ENCODE measurements around the gene ANO9.

Gene ANO9

GRCh38 chr11:441418-442274, at the start of gene ANO9:
TSS of gene ANO9 (minus strand) at chr11:442011. CDS start at chr11:441926, 85 bp downstream.
- peak; percentile 66 for DNase-seq

- no peak for DNase-seq
These were observed 49.5 kb upstream of the ANO9 start for GRCh38 chr11:491358-491757.

- no peak for DNase-seq
These were observed 49.1 kb upstream of the ANO9 start for GRCh38 chr11:490930-491260.

- DNase-seq, result no peak
These were observed 48.5 kb upstream of the ANO9 start for GRCh38 chr11:490186-490929.

GRCh38 chr11:489610-490185, 47.9 kb upstream of the ANO9 start:
- DNase-seq, result no peak

- DNase-seq, result no peak
These were observed 47.2 kb upstream of the ANO9 start for GRCh38 chr11:488992-489391.

- no peak for DNase-seq
These were observed 46.8 kb upstream of the ANO9 start for GRCh38 chr11:488579-488978.

GRCh38 chr11:488062-488461, 46.3 kb upstream of the ANO9 start:
- no peak for DNase-seq

GRCh38 chr11:487571-488021, 45.8 kb upstream of the ANO9 start:
- no peak for DNase-seq

- no peak for DNase-seq
These were observed 44.4 kb upstream of the ANO9 start for GRCh38 chr11:486189-486588.

GRCh38 chr11:484616-485015, 42.8 kb upstream of the ANO9 start:
- no peak for DNase-seq

GRCh38 chr11:479311-479710, 37.5 kb upstream of the ANO9 start:
- no peak for DNase-seq

GRCh38 chr11:477052-477715, 35.4 kb upstream of the ANO9 start:
- DNase-seq, result no peak

GRCh38 chr11:476416-476815, 34.6 kb upstream of the ANO9 start:
- no peak for DNase-seq

- no peak for DNase-seq
These were observed 34.1 kb upstream of the ANO9 start for GRCh38 chr11:475941-476340.

- no peak for DNase-seq
These were observed 33.2 kb upstream of the ANO9 start for GRCh38 chr11:474914-475506.

GRCh38 chr11:473962-474785, 32.4 kb upstream of the ANO9 start:
- DNase-seq, result no peak

- no peak for DNase-seq
These were observed 31.6 kb upstream of the ANO9 start for GRCh38 chr11:473415-473814.

GRCh38 chr11:472816-473215, 31.0 kb upstream of the ANO9 start:
- DNase-seq, result no peak

- DNase-seq, result no peak
These were observed 30.5 kb upstream of the ANO9 start for GRCh38 chr11:472272-472671.

- DNase-seq, result no peak
These were observed 29.8 kb upstream of the ANO9 start for GRCh38 chr11:471468-472145.
